GM12878 (cell line): ENCODE measurements around the gene PCDHGA10. TPM values are rescaled to one million over a fixed set of nuclear protein-coding genes. Genes with fewer than 3 reads are reported as not detected.

Experiments used
- ATAC-seq: fragments of 200-7000 bp; cut with Tn5 transposase; 3 replicates; pipeline ENCODE4 v1.9.1; 2020; ENCODE audit warnings: mild to moderate bottlenecking, moderate library complexity
- BruUV-seq: library from RNA; stranded (reverse); fragments of 400-500 nt; replicated peaks from 2 replicates; lab custom pipeline; 2021; lab: Mats Ljungman, UMichigan
- CTCF ChIA-PET: fragments of 300-600 bp; sonication (Branson Sonifier 250); formaldehyde crosslinking; extraction: SDS; loops from one replicate; lab custom pipeline; 2021; ENCODE audit warnings: inconsistent platforms; lab: Yijun Ruan, JAX
- POLR2A ChIA-PET: fragments of 350-600 bp; formaldehyde crosslinking; extraction: SDS; loops from one replicate; lab custom pipeline; 2021; ENCODE audit warnings: inconsistent platforms; lab: Charles Lee
- RAD21 ChIA-PET: fragments of 300-600 bp; sonication (Branson Sonifier 250); formaldehyde crosslinking; loops from one replicate; lab custom pipeline; 2023; ENCODE audit warnings: antibody characterized with exemption; ENCODE audit not compliant: unreplicated experiment; lab: Charles Lee
- SMC1A ChIA-PET: fragments of 300-600 bp; sonication (Branson Sonifier 250); formaldehyde crosslinking; loops from one replicate; lab custom pipeline; 2023; ENCODE audit not compliant: unreplicated experiment, uncharacterized antibody; lab: Charles Lee
- DNase-seq: peaks from one replicate; pipeline ENCODE4 v3.0.0-alpha.2; 2011; ENCODE audit warnings: low read depth, low spot score
- FAIRE-seq: peaks from 3 replicates; lab custom pipeline; 2011; peaks lifted over from hg19 to GRCh38; lab: Jason Lieb, UNC
- H2AFZ ChIP-seq: 2 replicates; pipeline ENCODE4 v1.6.0; 2011; ENCODE audit warnings: low read depth, low read length, control low read depth; ENCODE audit not compliant: control insufficient read depth
- H3K27ac ChIP-seq: 2 replicates; pipeline ENCODE4 v1.5.1; 2011; ENCODE audit warnings: control low read depth; ENCODE audit not compliant: control insufficient read depth, insufficient read depth
- H3K27me3 ChIP-seq, 2 experiments: replicated peaks in 1 of 2; 2 replicates each; pipeline versions ENCODE4 v1.6.0 to v1.6.1; 2011; ENCODE audit warnings: low read length in 1 of 2; ENCODE audit not compliant: control insufficient read depth in 2 of 2, insufficient read depth in 2 of 2
- H3K36me3 ChIP-seq, 2 experiments: 2 replicates each; pipeline ENCODE4 v1.5.1; 2011; ENCODE audit warnings: low read length in 1 of 2; ENCODE audit not compliant: control insufficient read depth in 2 of 2, insufficient read depth in 2 of 2
- H3K4me1 ChIP-seq: 2 replicates; pipeline ENCODE4 v1.6.1; 2011; ENCODE audit warnings: mild to moderate bottlenecking, low read length, moderate library complexity, mixed read lengths; ENCODE audit not compliant: control insufficient read depth, insufficient read depth
- H3K4me2 ChIP-seq: 2 replicates; pipeline ENCODE4 v1.6.0; 2011; ENCODE audit warnings: control low read depth; ENCODE audit not compliant: control insufficient read depth, insufficient read depth
- H3K4me3 ChIP-seq: fragments of 200-600 bp; sonication (generic); 2 replicates; pipeline ENCODE4 v1.5.1; 2016
- H3K79me2 ChIP-seq: 2 replicates; pipeline ENCODE4 v1.6.0; 2011; ENCODE audit warnings: low read length; ENCODE audit not compliant: control insufficient read depth, insufficient read depth
- H3K9ac ChIP-seq: 2 replicates; pipeline ENCODE4 v1.8.0; 2011; ENCODE audit warnings: low read length, control low read depth, mixed read lengths; ENCODE audit not compliant: control insufficient read depth, insufficient read depth
- H3K9me3 ChIP-seq: replicated peaks from 3 replicates; pipeline ENCODE4 v1.5.1; 2011; ENCODE audit warnings: mild to moderate bottlenecking, low read length; ENCODE audit not compliant: control insufficient read depth, insufficient read depth
- H4K20me1 ChIP-seq: 2 replicates; pipeline ENCODE4 v1.6.0; 2011; ENCODE audit not compliant: control insufficient read depth, insufficient read depth
- E2F8 ChIP-seq: fragments of 450-650 bp; IDR thresholded peaks from 2 replicates; pipeline ENCODE4 v1.6.1; 2018; ENCODE audit warnings: mild to moderate bottlenecking, low read depth, moderate library complexity; ENCODE audit not compliant: partially characterized antibody
- ZNF274 ChIP-seq: IDR thresholded peaks from one replicate; pipeline ENCODE4 v1.8.0; 2011; ENCODE audit not compliant: insufficient read length, insufficient read depth
- WGBS: methylation state at CpG from one replicate; pipeline ENCODE4 v1.1.6; 2016; ENCODE audit warnings: low lambda C conversion rate; ENCODE audit not compliant: insufficient replicate concordance, insufficient coverage; ENCODE audit errors: missing lambda C conversion rate; 5-methylcytosine and 5-hydroxymethylcytosine counted together
- in situ Hi-C: fragments of 300-500 bp; cut with MboI; formaldehyde crosslinking; loops from 9 replicates; pipeline ENCODE4 v1.14.3; 2018; ENCODE audit warnings: mixed read lengths
- intact Hi-C: fragments of 100-400 bp; cut with micrococcal nuclease; formaldehyde crosslinking; loops from one replicate; pipeline ENCODE4 v1.14.2; 2022; ENCODE audit not compliant: unreplicated experiment
- polyA plus RNA-seq, 11 experiments: library from polyadenylated mRNA; depleted of rRNA in 4 of 11; unstranded in 6 of 11; stranded (reverse) in 5 of 11; fragments of >200 nt; fragmentation: Nextera tagmentation in 4 of 11; fragmentation: Illumina TruSeq in 1 of 11; extraction: Ambion mirVana in 4 of 11; extraction: Trizol in 1 of 11; gene quantifications; 1 replicate in 1 of 11; 2 replicates in 10 of 11; pipeline versions ENCODE4 v1.2.1 to v1.2.3, GENCODE V29; 2011 to 2016; ENCODE audit warnings: inconsistent platforms in 2 of 11, missing spikeins in 2 of 11, low read depth in 1 of 11
- total RNA-seq, 4 experiments: library from RNA; depleted of rRNA in 3 of 4; stranded (reverse); fragments of >200 nt in 3 of 4; fragmentation: Illumina TruSeq in 1 of 4; extraction: Trizol in 1 of 4; gene quantifications; 2 replicates each; pipeline versions ENCODE4 v1.2.1 to v1.2.3, GENCODE V29; 2013 to 2021

The PCDHGA10 gene
- total and polyA plus RNA-seq, 10 of the 15 experiments (the other 5 are each of a cell fraction or from before 2014, with no cell fraction given), result 0.39 to 2.2 (median 1.1) TPM

- no peak overlapping the region for H3K4me2 ChIP-seq
- no peak overlapping the region for H3K9ac ChIP-seq
- ATAC-seq (no peak), FAIRE-seq (no peak), DNase-seq (no peak)
- no peaks in the 10 kb centered on the region for H3K79me2 ChIP-seq
- H3K4me3 ChIP-seq, result no peak overlapping the region
- no TSS peak for BruUV-seq
- 97% methylated on average over 52 of the region's 53 CpGs for WGBS
- ChIA-PET CTCF (interaction anchor here (1.1 to 4.2 kb wide), 5 partner anchors 15 to 136 kb away, joined by 3 to 61 read pairs (median 3); partner anchors contain the start of genes PCDHGA10 and PCDHGC3), SMC1A (interaction anchor here (0.7 to 1.5 kb wide), 4 partner anchors 10 to 183 kb away, joined by 3 to 4 read pairs (median 3); partner anchors contain the start of genes PCDHB15 and PCDHGB7), POLR2A (no interaction called here), RAD21 (no interaction called here)
- H3K36me3 ChIP-seq, result no peaks in the 10 kb centered on the region
- TF ChIP-seq E2F8 (no peak), ZNF274 (no peak)
- no peak overlapping the region for H2AFZ ChIP-seq
- no peaks in the 10 kb centered on the region for H4K20me1 ChIP-seq
- H3K27ac ChIP-seq, result no peak overlapping the region
- no peaks in the 10 kb centered on the region; a peak in 1 of 4 replicates for H3K27me3 ChIP-seq
- in situ Hi-C loops, result no loop called here
- intact Hi-C loops, result no loop called here
- no peaks in the 10 kb centered on the region; the same call in 1 of the 2 replicates for H3K4me1 ChIP-seq
- H3K9me3 ChIP-seq, result peaks cover 23% of the 10 kb centered on the region; the same call in 2 of the 3 replicates
These were observed 15.1 kb downstream of the PCDHGA10 start for GRCh38 chr5:141427783-141428426.
